Activated CD4-positive, alpha-beta T cell treated with anti-CD3 and anti-CD28 coated beads, Interleukin-2, amount 10 ng/mL, durations not matched to agents 24 days and 14 days (primary cell): Measurements from ENCODE around the gene PRRT1. TPM values are rescaled to one million over a fixed set of nuclear protein-coding genes. Genes with fewer than 3 reads are reported as not detected.

Source experiments
- DNase-seq: peaks from one replicate; pipeline ENCODE4 v3.0.0; 2022
- H3K27ac Mint-ChIP-seq: one replicate; pipeline ENCODE4 v1.8.0; 2022; ENCODE audit warnings: mild to moderate bottlenecking, mixed read lengths
- H3K27me3 Mint-ChIP-seq: one replicate; pipeline ENCODE4 v1.8.0; 2022; ENCODE audit warnings: mixed read lengths
- H3K36me3 Mint-ChIP-seq: one replicate; pipeline ENCODE4 v1.8.0; 2022; ENCODE audit warnings: low read depth, mild to moderate bottlenecking, mixed read lengths
- H3K4me1 Mint-ChIP-seq: one replicate; pipeline ENCODE4 v1.8.0; 2021; ENCODE audit warnings: mixed read lengths
- H3K4me3 Mint-ChIP-seq: one replicate; pipeline ENCODE4 v1.8.0; 2022; ENCODE audit warnings: mild to moderate bottlenecking, moderate library complexity, mixed read lengths
- H3K9me3 Mint-ChIP-seq: one replicate; pipeline ENCODE4 v1.8.0; 2021; ENCODE audit warnings: mixed read lengths
- intact Hi-C: fragments of 100-400 bp; cut with micrococcal nuclease; formaldehyde crosslinking; loops from one replicate; pipeline ENCODE4 v1.15.1; 2023
- total RNA-seq: library from RNA; stranded (reverse); gene quantifications from 2 replicates; pipeline ENCODE4 v1.2.3, GENCODE V29; 2022

PRRT1 gene
- total RNA-seq, 1 donor from 2014 or later, result 0.35 TPM

- no peak overlapping the region for H3K4me3 Mint-ChIP-seq
- intact Hi-C loops, result no loop called here
- peaks cover 48% of the 10 kb centered on the region for H3K4me1 Mint-ChIP-seq
- peak overlapping the region; percentile 67 for H3K27ac Mint-ChIP-seq
- H3K27me3 Mint-ChIP-seq, result no peaks in the 10 kb centered on the region
- no peak for DNase-seq
- no peaks in the 10 kb centered on the region for H3K9me3 Mint-ChIP-seq
- peaks cover 67% of the 10 kb centered on the region for H3K36me3 Mint-ChIP-seq
Measured at GRCh38 chr6:32183483-32184083, 31.8 kb upstream of the PRRT1 start.

- Mint-ChIP-seq H3K27ac (peak overlapping the region; percentile 54), H3K4me3 (no peak overlapping the region), H3K4me1 (peaks cover 47% of the 10 kb centered on the region), H3K36me3 (peaks cover 68% of the 10 kb centered on the region), H3K27me3 (no peaks in the 10 kb centered on the region), H3K9me3 (no peaks in the 10 kb centered on the region)
- intact Hi-C loops, result no loop called here
- DNase-seq, result no peak
Measured at GRCh38 chr6:32183030-32183429, 31.3 kb upstream of the PRRT1 start.

GRCh38 chr6:32182555-32182981 lies 30.8 kb upstream of the PRRT1 start:
- no peak for DNase-seq
- no peaks in the 10 kb centered on the region for H3K27me3 Mint-ChIP-seq
- no peak overlapping the region for H3K4me3 Mint-ChIP-seq
- intact Hi-C loops, result no loop called here
- no peaks in the 10 kb centered on the region for H3K9me3 Mint-ChIP-seq
- peak overlapping the region; percentile 54 for H3K27ac Mint-ChIP-seq
- H3K36me3 Mint-ChIP-seq, result peaks cover 66% of the 10 kb centered on the region
- peaks cover 48% of the 10 kb centered on the region for H3K4me1 Mint-ChIP-seq

GRCh38 chr6:32181915-32182529 lies 30.3 kb upstream of the PRRT1 start:
- peaks cover 47% of the 10 kb centered on the region for H3K4me1 Mint-ChIP-seq
- intact Hi-C loops, result no loop called here
- H3K9me3 Mint-ChIP-seq, result no peaks in the 10 kb centered on the region
- no peak for DNase-seq
- no peak overlapping the region for H3K4me3 Mint-ChIP-seq
- peaks cover 61% of the 10 kb centered on the region for H3K36me3 Mint-ChIP-seq
- H3K27me3 Mint-ChIP-seq, result no peaks in the 10 kb centered on the region
- H3K27ac Mint-ChIP-seq, result no peak overlapping the region

- peaks cover 53% of the 10 kb centered on the region for H3K36me3 Mint-ChIP-seq
- peaks cover 48% of the 10 kb centered on the region for H3K4me1 Mint-ChIP-seq
- no peak for DNase-seq
- H3K27me3 Mint-ChIP-seq, result no peaks in the 10 kb centered on the region
- no peaks in the 10 kb centered on the region for H3K9me3 Mint-ChIP-seq
- no peak overlapping the region for H3K4me3 Mint-ChIP-seq
- peak overlapping the region; percentile 55 for H3K27ac Mint-ChIP-seq
- intact Hi-C loops, result no loop called here
Measured at GRCh38 chr6:32181148-32181702, 29.5 kb upstream of the PRRT1 start.

- H3K36me3 Mint-ChIP-seq, result peaks cover 44% of the 10 kb centered on the region
- peak overlapping the region; percentile 95 for H3K27ac Mint-ChIP-seq
- H3K9me3 Mint-ChIP-seq, result no peaks in the 10 kb centered on the region
- peaks cover 48% of the 10 kb centered on the region for H3K4me1 Mint-ChIP-seq
- peak overlapping the region; percentile 86 for H3K4me3 Mint-ChIP-seq
- H3K27me3 Mint-ChIP-seq, result no peaks in the 10 kb centered on the region
- intact Hi-C loops, result loop anchor here (5.0 to 10.0 kb wide), 5 partner anchors 223 to 1235 kb away; partner anchors contain the start of genes BRD2, CUTA, HSD17B8 and NELFE
- DNase-seq, result no peak
Measured at GRCh38 chr6:32179766-32180405, 28.1 kb upstream of the PRRT1 start.

- Mint-ChIP-seq H3K4me1 (peaks cover 53% of the 10 kb centered on the region), H3K36me3 (peaks cover 38% of the 10 kb centered on the region), H3K27me3 (no peaks in the 10 kb centered on the region), H3K27ac (peak overlapping the region; percentile 95), H3K4me3 (peak overlapping the region; percentile 86), H3K9me3 (no peaks in the 10 kb centered on the region)
- peak; percentile 71 for DNase-seq
- intact Hi-C loops, result loop anchor here (1.0 to 10.0 kb wide), 8 partner anchors 12 to 1236 kb away; partner anchors contain the start of genes ATF6B, BRD2, CUTA and HSD17B8
Measured at GRCh38 chr6:32178547-32179440, 27.1 kb upstream of the PRRT1 start.

- Mint-ChIP-seq H3K27me3 (no peaks in the 10 kb centered on the region), H3K4me1 (peaks cover 59% of the 10 kb centered on the region), H3K4me3 (peak within 1 kb of the TSS; percentile 86), H3K9me3 (no peaks in the 10 kb centered on the region), H3K36me3 (peaks cover 35% of the 10 kb centered on the region), H3K27ac (peak within 1 kb of the TSS; percentile 95)
- peak; percentile 98 for DNase-seq
- intact Hi-C loops, result loop anchor here (1.0 to 10.0 kb wide), 8 partner anchors 12 to 1237 kb away; partner anchors contain the start of genes ATF6B, BRD2, CUTA and HSD17B8
Measured at GRCh38 chr6:32177788-32178546, 26.2 kb upstream of the PRRT1 start, which contains the start of gene RNF5. Gene RNF5 (plus strand): TSS chr6:32178405. CDS start chr6:32178512, 107 bp downstream.

GRCh38 chr6:32177183-32177787 lies 25.5 kb upstream of the PRRT1 start:
- H3K27ac Mint-ChIP-seq, result peak overlapping the region; percentile 95
- peak overlapping the region; percentile 86 for H3K4me3 Mint-ChIP-seq
- peaks cover 59% of the 10 kb centered on the region for H3K4me1 Mint-ChIP-seq
- peaks cover 29% of the 10 kb centered on the region for H3K36me3 Mint-ChIP-seq
- no peaks in the 10 kb centered on the region for H3K27me3 Mint-ChIP-seq
- no peaks in the 10 kb centered on the region for H3K9me3 Mint-ChIP-seq
- intact Hi-C loops, result loop anchor here (5.0 to 10.0 kb wide), 5 partner anchors 220 to 1238 kb away; partner anchors contain the start of genes BRD2, CUTA, HSD17B8 and NELFE
- DNase-seq, result peak; percentile 86

- Mint-ChIP-seq H3K4me3 (peak overlapping the region; percentile 86), H3K4me1 (peaks cover 59% of the 10 kb centered on the region), H3K9me3 (no peaks in the 10 kb centered on the region), H3K27ac (peak overlapping the region; percentile 95), H3K36me3 (peaks cover 25% of the 10 kb centered on the region), H3K27me3 (no peaks in the 10 kb centered on the region)
- no peak for DNase-seq
- intact Hi-C loops, result loop anchor here (1.0 to 10.0 kb wide), 7 partner anchors 22 to 1238 kb away; partner anchors contain the start of genes BRD2, CUTA, DXO and HSD17B8
Measured at GRCh38 chr6:32176476-32177182, 24.9 kb upstream of the PRRT1 start.

GRCh38 chr6:32175711-32176475 lies 24.2 kb upstream of the PRRT1 start, which contains the start of gene AGPAT1:
Gene AGPAT1 (minus strand): TSS chr6:32176084. CDS start chr6:32171496, 4,588 bp downstream.
- H3K4me1 Mint-ChIP-seq, result peaks cover 58% of the 10 kb centered on the region
- intact Hi-C loops, result loop anchor here (1.0 to 10.0 kb wide), 7 partner anchors 22 to 1239 kb away; partner anchors contain the start of genes BRD2, CUTA, DXO and HSD17B8
- DNase-seq, result peak; percentile 99

More at GRCh38 chr6:32175711-32176475, 24.2 kb upstream of the PRRT1 start, which contains the start of gene AGPAT1:
- Mint-ChIP-seq H3K27me3 (no peaks in the 10 kb centered on the region), H3K36me3 (peaks cover 20% of the 10 kb centered on the region), H3K4me3 (peak within 1 kb of the TSS; percentile 86), H3K27ac (peak within 1 kb of the TSS; percentile 95), H3K9me3 (no peaks in the 10 kb centered on the region)
